ENCODE results near the gene RNLS.
A peak's percentile ranks its signal among the peaks of the same experiment; 100 is the strongest.

Gene RNLS

DNA sequence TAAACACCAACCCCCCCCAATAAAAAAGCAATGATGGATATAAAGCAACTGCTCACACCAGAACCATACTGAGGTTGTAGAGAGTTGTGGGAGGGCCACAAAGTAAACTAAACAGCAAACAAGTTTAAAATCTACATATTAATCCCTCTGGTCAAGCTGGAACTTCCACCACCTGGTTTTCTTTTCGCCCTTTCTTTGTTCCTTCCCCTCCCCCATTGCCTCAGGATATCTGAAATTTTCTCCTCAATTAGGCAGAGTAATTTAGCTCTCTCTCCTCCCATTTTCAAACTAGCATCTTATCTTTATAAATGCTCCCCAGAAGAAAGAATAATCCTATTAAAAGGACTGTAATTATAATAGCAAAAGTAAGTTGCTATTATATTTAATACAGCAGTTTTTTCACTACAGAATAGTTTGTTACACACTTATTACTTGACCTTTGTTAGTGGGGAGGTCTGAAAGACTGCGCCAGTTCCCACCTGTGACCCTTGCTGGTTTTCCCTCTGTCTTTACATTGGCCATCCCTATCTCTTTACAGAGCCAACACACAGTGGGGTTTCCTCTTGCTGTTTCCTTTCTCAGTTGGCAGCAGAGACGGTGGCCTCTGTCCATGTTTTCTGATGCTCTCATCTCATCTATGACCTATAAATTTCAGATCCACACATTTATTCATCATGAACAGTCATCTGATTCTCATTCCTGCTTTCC, 235.4 kb downstream of the RNLS start:
- TF ChIP-seq BACH2 (CRISPR knock-in tag; IDR thresholded peaks at IDR 0.05; ENCODE audit: borderline replicate concordance), result no peak
- no peak for TF ChIP-seq CSDC2 (CRISPR knock-in tag; IDR thresholded peaks at IDR 0.05)
- no peak for TF ChIP-seq TOX (CRISPR knock-in tag; IDR thresholded peaks at IDR 0.05; ENCODE audit: borderline replicate concordance)
- no peak for TF ChIP-seq ZNF8 (CRISPR knock-in tag; IDR thresholded peaks at IDR 0.05)
- no peak for ATAC-seq

DNA sequence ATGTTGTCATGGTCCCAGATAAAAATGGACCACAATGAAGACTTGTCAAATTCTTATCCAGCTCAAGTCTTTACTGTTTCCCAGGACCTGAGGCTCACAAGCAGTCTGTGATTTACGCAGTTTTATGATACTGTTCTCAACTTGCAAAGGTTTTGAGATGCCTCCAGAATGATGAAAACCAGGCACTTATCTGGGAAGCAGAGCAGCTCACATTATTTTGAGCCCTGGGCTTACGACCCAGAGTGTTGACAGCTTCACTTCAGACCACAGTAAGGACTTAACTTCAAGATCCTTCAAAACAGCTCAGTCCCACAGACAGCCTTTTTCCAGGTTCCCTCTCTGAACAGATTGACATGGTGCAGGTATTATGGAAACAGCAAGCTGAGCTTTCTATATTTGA, 236.1 kb downstream of the RNLS start:
- ATAC-seq, result peak; percentile 78

DNA sequence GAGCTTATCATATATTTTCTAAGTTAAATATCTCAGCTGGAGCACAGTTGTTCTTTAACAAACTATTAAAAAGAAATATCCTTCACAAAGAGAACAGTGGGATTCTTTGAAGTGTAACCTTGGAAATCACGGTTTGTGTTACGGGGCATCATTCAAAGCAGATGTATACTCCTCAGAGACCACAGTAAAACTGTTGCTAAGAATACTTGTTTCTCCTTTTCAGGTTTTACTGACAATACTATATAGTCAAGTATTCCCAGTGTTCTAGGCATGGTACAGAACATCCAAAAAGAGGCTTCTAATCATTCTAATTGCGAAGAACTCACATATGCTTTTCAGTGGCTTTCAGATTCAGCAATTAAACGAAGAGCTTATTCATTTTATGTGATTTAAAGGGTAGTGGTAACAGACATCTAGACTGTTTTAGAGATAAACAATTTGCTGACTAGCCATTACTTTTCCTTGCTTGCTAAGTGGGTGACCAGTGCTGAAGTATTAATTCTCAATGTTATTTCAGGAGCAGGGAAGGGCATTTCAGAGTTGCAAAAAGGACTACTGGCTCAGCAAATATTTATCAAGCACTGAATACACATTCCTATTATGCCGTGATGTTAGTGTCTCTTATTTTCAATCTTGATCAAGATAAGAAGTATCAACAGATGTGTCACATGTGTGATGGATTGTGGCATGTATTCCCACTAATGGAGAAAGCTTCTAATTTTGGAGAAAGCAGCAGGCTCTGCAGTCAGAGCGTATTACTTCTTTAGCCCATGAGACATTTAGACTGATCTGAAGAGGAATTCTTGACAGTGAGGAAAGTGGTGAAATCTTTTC, 236.8 kb downstream of the RNLS start:
- ATAC-seq, result peak; percentile 71
- no peak for TF ChIP-seq PPARA (CRISPR knock-in tag; IDR thresholded peaks at IDR 0.05; ENCODE audit: borderline replicate concordance)
- TF ChIP-seq TOX (CRISPR knock-in tag; IDR thresholded peaks at IDR 0.05; ENCODE audit: borderline replicate concordance), result no peak
- TF ChIP-seq ZNF8 (CRISPR knock-in tag; IDR thresholded peaks at IDR 0.05), result 0 out of 2 replicates have a peak, but pooled peaks have one; percentile 46
- TF ChIP-seq ZC3H10 (CRISPR knock-in tag; IDR thresholded peaks at IDR 0.05), result no peak
- TF ChIP-seq, protein P1, sequence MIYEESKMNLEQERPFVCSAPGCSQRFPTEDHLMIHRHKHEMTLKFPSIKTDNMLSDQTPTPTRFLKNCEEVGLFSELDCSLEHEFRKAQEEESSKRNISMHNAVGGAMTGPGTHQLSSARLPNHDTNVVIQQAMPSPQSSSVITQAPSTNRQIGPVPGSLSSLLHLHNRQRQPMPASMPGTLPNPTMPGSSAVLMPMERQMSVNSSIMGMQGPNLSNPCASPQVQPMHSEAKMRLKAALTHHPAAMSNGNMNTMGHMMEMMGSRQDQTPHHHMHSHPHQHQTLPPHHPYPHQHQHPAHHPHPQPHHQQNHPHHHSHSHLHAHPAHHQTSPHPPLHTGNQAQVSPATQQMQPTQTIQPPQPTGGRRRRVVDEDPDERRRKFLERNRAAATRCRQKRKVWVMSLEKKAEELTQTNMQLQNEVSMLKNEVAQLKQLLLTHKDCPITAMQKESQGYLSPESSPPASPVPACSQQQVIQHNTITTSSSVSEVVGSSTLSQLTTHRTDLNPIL (CRISPR knock-in tag; IDR thresholded peaks at IDR 0.05; ENCODE audit: low read depth), result no peak
- peak; percentile 89; the same call in 1 of the 2 replicates for TF ChIP-seq BACH2 (CRISPR knock-in tag; IDR thresholded peaks at IDR 0.05; ENCODE audit: borderline replicate concordance)
- no peak for TF ChIP-seq GLIS3 (CRISPR knock-in tag; IDR thresholded peaks at IDR 0.05)
- no peak for TF ChIP-seq ZFP3 (CRISPR knock-in tag; IDR thresholded peaks at IDR 0.05)
- TF ChIP-seq ZNF70 (CRISPR knock-in tag; IDR thresholded peaks at IDR 0.05), result 0 out of 2 replicates have a peak, but pooled peaks have one; percentile 7
- TF ChIP-seq, protein P2, sequence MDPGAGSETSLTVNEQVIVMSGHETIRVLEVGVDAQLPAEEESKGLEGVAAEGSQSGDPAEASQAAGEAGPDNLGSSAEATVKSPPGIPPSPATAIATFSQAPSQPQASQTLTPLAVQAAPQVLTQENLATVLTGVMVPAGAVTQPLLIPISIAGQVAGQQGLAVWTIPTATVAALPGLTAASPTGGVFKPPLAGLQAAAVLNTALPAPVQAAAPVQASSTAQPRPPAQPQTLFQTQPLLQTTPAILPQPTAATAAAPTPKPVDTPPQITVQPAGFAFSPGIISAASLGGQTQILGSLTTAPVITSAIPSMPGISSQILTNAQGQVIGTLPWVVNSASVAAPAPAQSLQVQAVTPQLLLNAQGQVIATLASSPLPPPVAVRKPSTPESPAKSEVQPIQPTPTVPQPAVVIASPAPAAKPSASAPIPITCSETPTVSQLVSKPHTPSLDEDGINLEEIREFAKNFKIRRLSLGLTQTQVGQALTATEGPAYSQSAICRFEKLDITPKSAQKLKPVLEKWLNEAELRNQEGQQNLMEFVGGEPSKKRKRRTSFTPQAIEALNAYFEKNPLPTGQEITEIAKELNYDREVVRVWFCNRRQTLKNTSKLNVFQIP (CRISPR knock-in tag; IDR thresholded peaks at IDR 0.05; ENCODE audit: borderline replicate concordance, low read depth), result no peak
- TF ChIP-seq ISL1 (CRISPR knock-in tag; IDR thresholded peaks at IDR 0.05), result peak; percentile 45
- no peak for TF ChIP-seq OSR1 (CRISPR knock-in tag; IDR thresholded peaks at IDR 0.05)
- TF ChIP-seq, protein P3, sequence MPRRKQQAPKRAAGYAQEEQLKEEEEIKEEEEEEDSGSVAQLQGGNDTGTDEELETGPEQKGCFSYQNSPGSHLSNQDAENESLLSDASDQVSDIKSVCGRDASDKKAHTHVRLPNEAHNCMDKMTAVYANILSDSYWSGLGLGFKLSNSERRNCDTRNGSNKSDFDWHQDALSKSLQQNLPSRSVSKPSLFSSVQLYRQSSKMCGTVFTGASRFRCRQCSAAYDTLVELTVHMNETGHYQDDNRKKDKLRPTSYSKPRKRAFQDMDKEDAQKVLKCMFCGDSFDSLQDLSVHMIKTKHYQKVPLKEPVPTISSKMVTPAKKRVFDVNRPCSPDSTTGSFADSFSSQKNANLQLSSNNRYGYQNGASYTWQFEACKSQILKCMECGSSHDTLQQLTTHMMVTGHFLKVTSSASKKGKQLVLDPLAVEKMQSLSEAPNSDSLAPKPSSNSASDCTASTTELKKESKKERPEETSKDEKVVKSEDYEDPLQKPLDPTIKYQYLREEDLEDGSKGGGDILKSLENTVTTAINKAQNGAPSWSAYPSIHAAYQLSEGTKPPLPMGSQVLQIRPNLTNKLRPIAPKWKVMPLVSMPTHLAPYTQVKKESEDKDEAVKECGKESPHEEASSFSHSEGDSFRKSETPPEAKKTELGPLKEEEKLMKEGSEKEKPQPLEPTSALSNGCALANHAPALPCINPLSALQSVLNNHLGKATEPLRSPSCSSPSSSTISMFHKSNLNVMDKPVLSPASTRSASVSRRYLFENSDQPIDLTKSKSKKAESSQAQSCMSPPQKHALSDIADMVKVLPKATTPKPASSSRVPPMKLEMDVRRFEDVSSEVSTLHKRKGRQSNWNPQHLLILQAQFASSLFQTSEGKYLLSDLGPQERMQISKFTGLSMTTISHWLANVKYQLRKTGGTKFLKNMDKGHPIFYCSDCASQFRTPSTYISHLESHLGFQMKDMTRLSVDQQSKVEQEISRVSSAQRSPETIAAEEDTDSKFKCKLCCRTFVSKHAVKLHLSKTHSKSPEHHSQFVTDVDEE (CRISPR knock-in tag; IDR thresholded peaks at IDR 0.05), result peak; percentile 94

More for the DNA sequence above, 236.1 kb downstream of the RNLS start:
- TF ChIP-seq, protein P4, sequence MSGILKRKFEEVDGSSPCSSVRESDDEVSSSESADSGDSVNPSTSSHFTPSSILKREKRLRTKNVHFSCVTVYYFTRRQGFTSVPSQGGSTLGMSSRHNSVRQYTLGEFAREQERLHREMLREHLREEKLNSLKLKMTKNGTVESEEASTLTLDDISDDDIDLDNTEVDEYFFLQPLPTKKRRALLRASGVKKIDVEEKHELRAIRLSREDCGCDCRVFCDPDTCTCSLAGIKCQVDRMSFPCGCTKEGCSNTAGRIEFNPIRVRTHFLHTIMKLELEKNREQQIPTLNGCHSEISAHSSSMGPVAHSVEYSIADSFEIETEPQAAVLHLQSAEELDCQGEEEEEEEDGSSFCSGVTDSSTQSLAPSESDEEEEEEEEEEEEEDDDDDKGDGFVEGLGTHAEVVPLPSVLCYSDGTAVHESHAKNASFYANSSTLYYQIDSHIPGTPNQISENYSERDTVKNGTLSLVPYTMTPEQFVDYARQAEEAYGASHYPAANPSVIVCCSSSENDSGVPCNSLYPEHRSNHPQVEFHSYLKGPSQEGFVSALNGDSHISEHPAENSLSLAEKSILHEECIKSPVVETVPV (CRISPR knock-in tag; IDR thresholded peaks at IDR 0.05), result no peak
- TF ChIP-seq ZFP30 (CRISPR knock-in tag; IDR thresholded peaks at IDR 0.05) (no peak), ARNTL (CRISPR knock-in tag; IDR thresholded peaks at IDR 0.05; ENCODE audit: borderline replicate concordance, low read depth) (no peak), TCF4 (CRISPR knock-in tag; IDR thresholded peaks at IDR 0.05; ENCODE audit: borderline replicate concordance) (no peak), RARB (CRISPR knock-in tag; IDR thresholded peaks at IDR 0.05) (no peak), TOX (CRISPR knock-in tag; IDR thresholded peaks at IDR 0.05; ENCODE audit: borderline replicate concordance) (no peak), ZNF70 (CRISPR knock-in tag; IDR thresholded peaks at IDR 0.05) (no peak), ZNF8 (CRISPR knock-in tag; IDR thresholded peaks at IDR 0.05) (no peak), ESRRG (CRISPR knock-in tag; IDR thresholded peaks at IDR 0.05) (no peak)

All from SK-N-SH treated with all-trans-retinoic acid at 6 μM for 48 hours (cell line).